Measurements from ENCODE around the gene GRID2.
"Not testable (repeated sequence)": the region's sequence is repeated elsewhere in the genome, so short reads cannot be mapped to it uniquely, and the experiment has no call there.

Gene GRID2

DNA sequence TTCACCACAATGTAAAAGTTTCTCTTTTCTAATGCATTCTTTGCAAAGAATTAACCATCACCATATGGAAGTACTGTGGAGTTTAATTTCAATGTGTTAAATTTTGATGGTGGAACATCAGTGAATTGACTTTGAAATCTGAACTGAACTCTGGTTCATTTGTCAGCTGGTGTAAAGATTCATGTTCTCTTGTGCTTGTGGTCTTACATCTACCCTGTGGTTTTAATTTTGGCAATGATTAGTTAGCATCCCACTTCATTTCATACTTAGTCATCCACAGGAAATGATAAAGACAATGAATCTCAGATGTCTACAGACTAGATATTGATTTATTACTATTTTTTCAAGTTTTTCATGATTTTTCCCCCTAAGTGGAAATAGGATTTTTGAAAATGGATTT is 77.8 kb downstream of the GRID2 start:
- H3K4me1 ChIP-seq, result no peaks in the 10 kb centered on the region
- no peak overlapping the region for H3K4me3 ChIP-seq (ENCODE audit: low read depth, low read length)
- no peaks in the 10 kb centered on the region for H3K9me3 ChIP-seq
- TF ChIP-seq, protein P1, sequence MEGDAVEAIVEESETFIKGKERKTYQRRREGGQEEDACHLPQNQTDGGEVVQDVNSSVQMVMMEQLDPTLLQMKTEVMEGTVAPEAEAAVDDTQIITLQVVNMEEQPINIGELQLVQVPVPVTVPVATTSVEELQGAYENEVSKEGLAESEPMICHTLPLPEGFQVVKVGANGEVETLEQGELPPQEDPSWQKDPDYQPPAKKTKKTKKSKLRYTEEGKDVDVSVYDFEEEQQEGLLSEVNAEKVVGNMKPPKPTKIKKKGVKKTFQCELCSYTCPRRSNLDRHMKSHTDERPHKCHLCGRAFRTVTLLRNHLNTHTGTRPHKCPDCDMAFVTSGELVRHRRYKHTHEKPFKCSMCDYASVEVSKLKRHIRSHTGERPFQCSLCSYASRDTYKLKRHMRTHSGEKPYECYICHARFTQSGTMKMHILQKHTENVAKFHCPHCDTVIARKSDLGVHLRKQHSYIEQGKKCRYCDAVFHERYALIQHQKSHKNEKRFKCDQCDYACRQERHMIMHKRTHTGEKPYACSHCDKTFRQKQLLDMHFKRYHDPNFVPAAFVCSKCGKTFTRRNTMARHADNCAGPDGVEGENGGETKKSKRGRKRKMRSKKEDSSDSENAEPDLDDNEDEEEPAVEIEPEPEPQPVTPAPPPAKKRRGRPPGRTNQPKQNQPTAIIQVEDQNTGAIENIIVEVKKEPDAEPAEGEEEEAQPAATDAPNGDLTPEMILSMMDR (IDR thresholded peaks at IDR 0.05; ENCODE audit: low read depth, low read length), result no peak
- no peaks in the 10 kb centered on the region for H3K36me3 ChIP-seq
- H3K27me3 ChIP-seq, result no peaks in the 10 kb centered on the region
- DNase-seq, result no peak

DNA sequence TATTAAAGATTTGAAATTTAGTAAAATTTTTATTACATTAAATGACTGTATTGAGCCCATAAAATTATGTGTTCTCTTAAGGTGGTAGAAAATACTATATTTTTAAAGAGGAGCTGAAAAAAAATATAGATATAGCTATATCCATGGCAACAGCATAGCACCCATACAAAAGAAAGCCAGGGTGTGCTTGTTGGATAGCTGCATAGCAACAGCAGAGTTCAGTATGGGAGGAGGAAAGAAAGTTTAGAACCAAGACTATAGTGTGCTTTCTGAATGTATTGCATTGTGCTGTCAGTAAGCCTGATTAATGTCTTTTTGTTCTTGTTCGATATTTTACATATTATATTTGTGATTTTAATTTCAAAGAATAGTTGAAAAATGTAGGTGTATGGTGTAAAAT is 78.4 kb downstream of the GRID2 start:
- Histone ChIP-seq H3K4me1 (no peaks in the 10 kb centered on the region), H3K4me3 (ENCODE audit: low read depth, low read length) (no peak overlapping the region), H3K27me3 (no peaks in the 10 kb centered on the region), H3K9me3 (no peaks in the 10 kb centered on the region), H3K36me3 (no peaks in the 10 kb centered on the region)
- DNase-seq, result no peak
- TF ChIP-seq, protein P1 (IDR thresholded peaks at IDR 0.05; ENCODE audit: low read depth, low read length), result no peak

DNA sequence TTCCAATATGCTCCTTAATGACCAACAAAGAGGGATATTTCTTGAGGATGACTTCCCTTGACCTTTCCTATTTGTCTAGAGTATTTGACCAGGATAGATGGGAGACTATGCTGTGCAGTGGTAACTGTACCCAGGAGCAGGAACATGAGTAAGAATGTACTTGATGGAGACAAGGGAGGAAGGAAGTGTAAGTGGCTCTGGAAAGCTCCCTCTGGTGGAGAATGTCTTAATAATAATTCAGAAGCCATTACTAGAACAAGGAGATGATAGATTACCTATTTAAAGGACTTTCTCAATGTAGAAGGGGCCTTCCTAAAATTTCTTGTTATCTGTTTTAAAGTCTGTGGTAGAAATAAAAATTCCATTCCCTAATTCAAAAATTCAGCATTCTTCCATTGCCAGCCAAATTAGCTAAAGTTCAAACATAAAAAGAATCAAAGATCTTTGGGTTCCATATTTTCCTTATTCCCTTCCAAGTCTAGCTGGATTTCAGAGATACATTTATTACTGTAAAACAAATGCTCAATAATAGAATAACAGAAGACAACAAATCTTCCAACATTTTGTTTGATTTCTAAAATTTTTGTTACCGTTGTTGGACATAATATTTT is 83.8 kb downstream of the GRID2 start:
- no peak for DNase-seq
- Histone ChIP-seq H3K9me3 (no peaks in the 10 kb centered on the region), H3K27me3 (peaks cover 4% of the 10 kb centered on the region; the same call in 1 of the 2 replicates), H3K4me1 (no peaks in the 10 kb centered on the region), H3K4me3 (ENCODE audit: low read depth, low read length) (no peak overlapping the region), H3K36me3 (no peaks in the 10 kb centered on the region)
- TF ChIP-seq, protein P1 (IDR thresholded peaks at IDR 0.05; ENCODE audit: low read depth, low read length), result peak; percentile 68

DNA sequence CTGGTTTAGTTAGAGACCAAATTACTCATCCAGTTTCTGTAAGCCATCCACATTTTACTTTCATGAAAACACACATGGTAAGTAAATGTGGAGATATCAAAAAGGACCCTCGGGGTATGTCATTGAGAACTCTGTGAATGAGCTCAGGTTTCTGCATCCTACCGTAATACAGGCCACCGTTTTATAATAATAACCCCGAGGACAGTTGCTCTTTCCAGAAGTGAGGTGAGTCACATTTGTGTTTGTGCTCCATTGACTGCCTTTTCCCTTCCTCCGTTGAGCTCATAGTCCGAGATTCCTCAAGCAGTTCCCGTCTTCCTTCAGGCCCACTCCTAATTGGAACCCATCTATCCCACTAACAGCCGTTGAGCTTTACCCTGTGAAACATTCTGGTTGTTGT is 95.3 kb downstream of the GRID2 start:
- Histone ChIP-seq H3K4me1 (no peaks in the 10 kb centered on the region), H3K36me3 (no peaks in the 10 kb centered on the region), H3K4me3 (ENCODE audit: low read depth, low read length) (no peak overlapping the region), H3K9me3 (no peaks in the 10 kb centered on the region), H3K27me3 (no peaks in the 10 kb centered on the region)
- DNase-seq, result no peak
- TF ChIP-seq, protein P1 (IDR thresholded peaks at IDR 0.05; ENCODE audit: low read depth, low read length), result no peak

DNA sequence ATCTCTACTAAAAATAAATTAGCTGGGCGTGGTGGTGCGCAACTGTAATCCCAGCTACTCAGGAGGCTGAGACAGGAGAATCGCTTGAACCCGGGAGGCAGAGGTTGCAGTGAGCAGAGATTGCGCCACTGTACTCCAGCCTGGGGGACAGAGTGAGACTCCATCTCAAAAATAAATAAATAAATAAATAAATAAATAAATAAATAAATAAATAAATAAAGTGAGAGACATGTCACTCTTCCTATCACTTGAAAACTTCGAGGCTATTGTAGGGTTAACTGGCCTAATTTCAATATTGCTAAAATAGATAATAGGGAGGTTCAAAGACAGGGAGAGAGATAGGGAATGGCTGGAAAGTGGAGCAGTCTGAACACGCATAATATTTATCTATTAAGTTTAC is 99.8 kb downstream of the GRID2 start:
- H3K4me1 ChIP-seq; H3K27me3 ChIP-seq; H3K36me3 ChIP-seq; H3K4me3 ChIP-seq (ENCODE audit: low read depth, low read length); H3K9me3 ChIP-seq; DNase-seq: not testable (repeated sequence)

DNA sequence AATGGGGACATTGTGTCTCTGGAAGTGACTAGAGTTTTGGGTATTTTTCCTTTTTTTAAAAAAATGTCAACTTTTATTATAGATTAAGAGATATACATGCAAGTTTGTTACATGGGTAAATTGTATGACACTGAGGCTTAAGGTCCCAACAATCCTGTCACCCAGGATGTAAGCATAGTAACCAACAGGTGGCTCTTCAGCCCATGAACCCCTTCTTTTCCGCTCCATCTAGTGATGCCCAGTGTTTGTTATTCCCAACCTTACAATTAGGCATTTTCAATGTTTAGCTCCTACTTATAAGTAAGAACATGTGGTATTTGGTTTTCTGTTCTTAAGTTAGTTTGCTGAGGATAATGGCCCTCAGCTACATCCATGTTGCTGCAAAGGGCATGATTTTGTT is 102.7 kb downstream of the GRID2 start:
- Histone ChIP-seq H3K4me3 (ENCODE audit: low read depth, low read length) (no peak overlapping the region), H3K9me3 (no peaks in the 10 kb centered on the region), H3K27me3 (no peaks in the 10 kb centered on the region), H3K36me3 (no peaks in the 10 kb centered on the region), H3K4me1 (no peaks in the 10 kb centered on the region)
- TF ChIP-seq, protein P1 (IDR thresholded peaks at IDR 0.05; ENCODE audit: low read depth, low read length), result no peak
- no peak for DNase-seq

DNA sequence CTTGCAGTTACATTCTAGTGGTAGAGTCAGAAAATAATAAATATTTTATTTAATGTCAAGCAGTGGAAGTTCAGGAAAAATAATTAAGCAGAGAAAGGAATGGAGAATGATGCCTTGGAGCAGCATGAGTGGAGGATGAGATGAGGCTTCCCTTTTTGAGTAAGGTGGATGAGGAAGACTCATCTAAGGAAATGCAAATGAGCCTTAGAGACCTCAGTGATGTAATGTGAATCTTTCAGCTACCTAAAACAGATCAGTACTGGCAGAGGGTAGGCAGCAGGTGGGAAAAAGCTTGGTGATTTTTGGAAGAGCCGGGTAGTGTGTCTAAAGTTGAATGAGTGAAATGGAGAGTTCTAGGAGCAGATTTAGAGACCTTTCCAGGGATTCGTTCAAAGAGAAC is 118.2 kb downstream of the GRID2 start:
- TF ChIP-seq, protein P1 (IDR thresholded peaks at IDR 0.05; ENCODE audit: low read depth, low read length), result no peak
- Histone ChIP-seq H3K9me3 (no peaks in the 10 kb centered on the region), H3K36me3 (no peaks in the 10 kb centered on the region), H3K27me3 (no peaks in the 10 kb centered on the region), H3K4me3 (ENCODE audit: low read depth, low read length) (no peak overlapping the region), H3K4me1 (no peaks in the 10 kb centered on the region)
- no peak for DNase-seq
